HEK293 (cell line): ENCODE data around the gene ELFN1.
A peak's percentile ranks its signal among the peaks of the same experiment; 100 is the strongest.
"Not testable (repeated sequence)": the region's sequence is repeated elsewhere in the genome, so short reads cannot be mapped to it uniquely, and the experiment has no call there.

Experiments
- CTCF ChIA-PET: fragments of 350-600 bp; formaldehyde crosslinking; extraction: SDS; loops from one replicate; lab custom pipeline; 2021; ENCODE audit warnings: antibody characterized with exemption; lab: Yijun Ruan, JAX
- POLR2A ChIA-PET: fragments of 300-600 bp; formaldehyde crosslinking; extraction: SDS; loops from one replicate; lab custom pipeline; 2020; ENCODE audit warnings: antibody characterized with exemption, inconsistent platforms; lab: Yijun Ruan, JAX
- H3K27ac ChIP-seq: fragments of 200-500 bp; sonication (Bioruptor generic); 2 replicates; pipeline ENCODE4 v1.5.1; 2014; ENCODE audit warnings: low read depth, low read length, control low read depth, inconsistent platforms; ENCODE audit errors: extremely low read depth
- H3K36me3 ChIP-seq, 2 experiments: fragments of 200-500 bp in 1 of 2; sonication (Bioruptor generic) in 1 of 2; 1 replicate in 1 of 2; 2 replicates in 1 of 2; pipeline ENCODE4 v1.5.1; 2014 to 2017; ENCODE audit warnings: inconsistent platforms in 2 of 2, low read length in 2 of 2; ENCODE audit not compliant: control insufficient read depth in 2 of 2, insufficient read depth in 1 of 2
- H3K4me1 ChIP-seq: fragments of 200-500 bp; sonication (Bioruptor generic); 2 replicates; pipeline ENCODE4 v1.5.1; 2014; ENCODE audit warnings: mild to moderate bottlenecking, low read length, inconsistent platforms; ENCODE audit not compliant: control insufficient read depth, insufficient read depth
- H3K4me3 ChIP-seq: 2 replicates; pipeline ENCODE4 v1.5.1; 2011; ENCODE audit warnings: low read depth, mild to moderate bottlenecking, control low read depth, low read length, moderate library complexity
- H3K9me3 ChIP-seq: fragments of 200-500 bp; sonication (Bioruptor generic); 2 replicates; pipeline ENCODE4 v1.5.1; 2014; ENCODE audit warnings: low read depth, low read length, inconsistent platforms; ENCODE audit not compliant: control insufficient read depth, insufficient read depth
- GLIS1 ChIP-seq: fragments of 450-650 bp; formaldehyde crosslinking; IDR thresholded peaks from 2 replicates; pipeline ENCODE4 v1.5.1; 2016; ENCODE audit warnings: missing biosample characterization, missing genetic modification characterization
- HOXC10 ChIP-seq: sonication (generic); formaldehyde crosslinking; IDR thresholded peaks from 2 replicates; pipeline ENCODE4 v1.8.1; 2023; ENCODE audit warnings: mild to moderate bottlenecking, missing genetic modification reagents
- KLF1 ChIP-seq: fragments of 450-650 bp; formaldehyde crosslinking; IDR thresholded peaks from 2 replicates; pipeline ENCODE4 v1.5.1; 2016; ENCODE audit warnings: missing biosample characterization, missing genetic modification characterization
- KLF17 ChIP-seq: fragments of 450-650 bp; formaldehyde crosslinking; IDR thresholded peaks from 2 replicates; pipeline ENCODE4 v1.5.1; 2016; ENCODE audit warnings: missing biosample characterization, missing genetic modification characterization
- KLF7 ChIP-seq: fragments of 450-650 bp; formaldehyde crosslinking; IDR thresholded peaks from 2 replicates; pipeline ENCODE4 v1.5.1; 2016; ENCODE audit warnings: missing biosample characterization, missing genetic modification characterization, borderline replicate concordance
- PBX3 ChIP-seq: sonication (generic); formaldehyde crosslinking; IDR thresholded peaks from 2 replicates; pipeline ENCODE4 v1.8.1; 2022; ENCODE audit warnings: mild to moderate bottlenecking, moderate library complexity, missing genetic modification reagents
- PRDM1 ChIP-seq: fragments of 450-650 bp; formaldehyde crosslinking; IDR thresholded peaks from 2 replicates; pipeline ENCODE4; 2016; ENCODE audit warnings: missing biosample characterization, missing genetic modification characterization
- SETDB1 ChIP-seq: IDR thresholded peaks from one replicate; pipeline ENCODE4 v1.6.1; 2017; ENCODE audit warnings: mild to moderate bottlenecking, low read length, moderate library complexity, mixed read lengths; ENCODE audit not compliant: insufficient read length
- SP2 ChIP-seq: fragments of 450-650 bp; formaldehyde crosslinking; IDR thresholded peaks from 2 replicates; pipeline ENCODE4 v1.5.1; 2016; ENCODE audit warnings: missing biosample characterization, missing genetic modification characterization
- ZBTB8A ChIP-seq: fragments of 450-650 bp; formaldehyde crosslinking; IDR thresholded peaks from 2 replicates; pipeline ENCODE4 v1.5.1; 2016; ENCODE audit warnings: missing biosample characterization, missing genetic modification characterization
- ZFHX2 ChIP-seq: fragments of 450-650 bp; formaldehyde crosslinking; conservative IDR thresholded peaks from 2 replicates; pipeline ENCODE4 v1.5.1; 2016; ENCODE audit warnings: missing biosample characterization, missing genetic modification characterization
- ZNF214 ChIP-seq: fragments of 450-650 bp; formaldehyde crosslinking; IDR thresholded peaks from 2 replicates; pipeline ENCODE4 v1.5.1; 2017; ENCODE audit warnings: missing biosample characterization, mild to moderate bottlenecking, missing genetic modification characterization, borderline replicate concordance
- ZNF274 ChIP-seq, 2 experiments: fragments of 200-500 bp in 1 of 2; fragments of 450-650 bp in 1 of 2; sonication (Bioruptor generic) in 1 of 2; formaldehyde crosslinking in 1 of 2; IDR thresholded peaks; 2 replicates each; pipeline versions ENCODE4 v1.5.1 to v1.6.1; 2014 to 2016; ENCODE audit warnings: borderline replicate concordance in 1 of 2, inconsistent platforms in 1 of 2, low read length in 1 of 2, missing biosample characterization in 1 of 2, missing genetic modification characterization in 1 of 2
- ZNF510 ChIP-seq: fragments of 450-650 bp; formaldehyde crosslinking; IDR thresholded peaks from 2 replicates; pipeline ENCODE4 v1.5.1; 2018; ENCODE audit warnings: mild to moderate bottlenecking, missing genetic modification characterization, missing biosample characterization; ENCODE audit not compliant: insufficient replicate concordance
- ZNF571 ChIP-seq: fragments of 450-650 bp; formaldehyde crosslinking; IDR thresholded peaks from 2 replicates; pipeline ENCODE4 v1.5.0; 2017; ENCODE audit warnings: missing biosample characterization, missing genetic modification characterization
- ZNF654 ChIP-seq: fragments of 450-650 bp; formaldehyde crosslinking; IDR thresholded peaks from 2 replicates; pipeline ENCODE4 v1.5.1; 2016; ENCODE audit warnings: low read depth, missing biosample characterization, missing genetic modification characterization
- ZNF664 ChIP-seq: fragments of 450-650 bp; formaldehyde crosslinking; IDR thresholded peaks from 2 replicates; pipeline ENCODE4 v1.5.1; 2016; ENCODE audit warnings: missing biosample characterization, missing genetic modification characterization

ELFN1 gene

GRCh38 chr7:1763911-1764310, 93.8 kb downstream of the ELFN1 start:
- H3K4me3 ChIP-seq, H3K4me1 ChIP-seq, H3K27ac ChIP-seq, H3K9me3 ChIP-seq, H3K36me3 ChIP-seq, POLR2A ChIA-PET: not testable (repeated sequence)
- CTCF ChIA-PET = interaction anchor here (0.6 kb wide), 1 partner anchor 28 kb away, joined by 3 read pairs; no protein-coding TSS in a partner anchor
- TF ChIP-seq GLIS1 (peak; percentile 10; the same call in 1 of the 2 replicates), SETDB1 (peak; percentile 34)

GRCh38 chr7:1765336-1765735, 95.3 kb downstream of the ELFN1 start:
- TF ChIP-seq ZNF214 (tag by site-specific recombination) = no peak
- no peak for TF ChIP-seq KLF17 (tag by site-specific recombination)
- TF ChIP-seq ZNF664 (tag by site-specific recombination) = no peak
- TF ChIP-seq KLF7 = no peak
- no peak for TF ChIP-seq ZBTB8A (tag by site-specific recombination)
- TF ChIP-seq PBX3 = no peak
- TF ChIP-seq HOXC10 (CRISPR knock-in tag) = no peak
- no peak for TF ChIP-seq ZNF571 (tag by site-specific recombination)
- Histone ChIP-seq H3K27ac (no peak overlapping the region), H3K36me3 (no peaks in the 10 kb centered on the region), H3K4me3 (no peak overlapping the region), H3K4me1 (no peaks in the 10 kb centered on the region), H3K9me3 (no peaks in the 10 kb centered on the region)
- CTCF ChIA-PET = no interaction called here
- POLR2A ChIA-PET = no interaction called here

- CTCF ChIA-PET = interaction anchor here (0.7 to 1.0 kb wide), 3 partner anchors 9 to 103 kb away, joined by 3 read pairs; no protein-coding TSS in a partner anchor
- Histone ChIP-seq H3K4me3 (no peak overlapping the region), H3K9me3 (no peaks in the 10 kb centered on the region), H3K36me3 (no peaks in the 10 kb centered on the region), H3K27ac (no peak overlapping the region), H3K4me1 (no peaks in the 10 kb centered on the region)
- POLR2A ChIA-PET = no interaction called here
- TF ChIP-seq KLF1 (tag by site-specific recombination) = 0 out of 2 replicates have a peak, but pooled peaks have one; percentile 19
- peak; percentile 29 for TF ChIP-seq ZFHX2 (tag by site-specific recombination)
- peak; percentile 34 for TF ChIP-seq ZNF654 (tag by site-specific recombination)
- no peak for TF ChIP-seq PRDM1
These were observed 97.4 kb downstream of the ELFN1 start for GRCh38 chr7:1767524-1767923.

- CTCF ChIA-PET = interaction anchor here (1.0 kb wide), 1 partner anchor 10 kb away, joined by 3 read pairs; no protein-coding TSS in a partner anchor
- H3K9me3 ChIP-seq = no peaks in the 10 kb centered on the region
- H3K4me3 ChIP-seq = no peak overlapping the region
- POLR2A ChIA-PET = no interaction called here
- H3K4me1 ChIP-seq = no peaks in the 10 kb centered on the region
- no peak for TF ChIP-seq ZNF274 (IDR thresholded peaks at IDR 0.05; ENCODE audit: low read length)
- no peak for TF ChIP-seq ZNF274 (tag by site-specific recombination; IDR thresholded peaks at IDR 0.05; ENCODE audit: borderline replicate concordance)
- no peak for TF ChIP-seq ZNF510 (tag by site-specific recombination)
- TF ChIP-seq SP2 (tag by site-specific recombination) = peak; percentile 31
- TF ChIP-seq, all 188 proteins: peak for 1
- Histone ChIP-seq H3K36me3 (no peaks in the 10 kb centered on the region), H3K27ac (no peak overlapping the region)
These were observed 98.8 kb downstream of the ELFN1 start for GRCh38 chr7:1768832-1769231.
